ENCODE results near the gene DNAJC5G.
"Not testable (repeated sequence)": the region's sequence is repeated elsewhere in the genome, so short reads cannot be mapped to it uniquely, and the experiment has no call there.

The DNAJC5G gene

DNA sequence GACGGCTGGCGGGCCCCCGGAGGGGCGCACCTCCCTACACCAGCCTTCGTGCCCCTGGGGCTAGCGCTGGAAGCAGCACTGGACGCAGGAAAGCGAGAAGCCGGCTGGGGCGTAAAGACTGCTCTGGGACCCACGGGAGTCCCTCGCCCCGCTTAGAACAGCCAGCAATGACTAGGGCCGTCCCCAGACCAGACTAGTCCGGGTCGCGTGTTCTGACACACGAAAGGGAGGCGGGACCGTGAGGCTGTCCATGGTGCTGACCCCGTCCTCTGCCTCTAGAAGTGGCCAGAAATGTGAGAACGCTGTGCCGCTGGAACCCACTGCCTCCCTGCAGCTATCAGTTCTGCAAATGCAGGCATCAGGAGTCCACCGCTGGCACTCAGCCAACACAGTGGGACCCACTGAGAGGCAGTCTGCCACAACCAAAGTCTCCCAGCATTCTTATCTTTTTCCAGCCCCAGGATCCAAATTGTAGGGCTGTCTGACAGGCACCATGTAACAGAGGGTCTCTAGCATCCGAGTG, 33.2 kb downstream of the DNAJC5G start, which contains the start of gene UCN:
TSS of gene UCN (minus strand) at position 87 of the 523 bp plus-strand sequence. CDS start 550 bp downstream, outside the sequence.
- DNase-seq (ENCODE audit: low read depth, low spot score) = no peak

DNA sequence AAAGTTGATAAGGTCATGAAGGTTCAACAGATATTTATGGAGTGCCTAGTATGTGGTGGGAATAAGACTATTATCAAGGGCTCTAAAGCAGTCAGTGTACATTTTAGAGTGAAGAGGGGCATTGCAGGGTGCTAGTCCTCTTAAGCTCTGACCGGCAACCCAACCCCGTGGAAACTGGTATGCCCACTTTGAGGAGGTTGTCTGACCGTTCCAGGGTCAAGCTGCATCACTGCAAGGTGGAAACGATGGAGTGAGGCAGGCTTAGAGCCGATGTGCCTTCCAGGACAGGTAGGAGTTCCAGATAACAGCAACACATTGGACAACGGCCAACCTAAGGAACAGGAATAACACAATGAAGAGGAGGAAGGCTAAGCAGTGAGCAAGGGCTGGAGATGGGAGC, 34.4 kb downstream of the DNAJC5G start:
- DNase-seq (ENCODE audit: low read depth, low spot score) = no peak

DNA sequence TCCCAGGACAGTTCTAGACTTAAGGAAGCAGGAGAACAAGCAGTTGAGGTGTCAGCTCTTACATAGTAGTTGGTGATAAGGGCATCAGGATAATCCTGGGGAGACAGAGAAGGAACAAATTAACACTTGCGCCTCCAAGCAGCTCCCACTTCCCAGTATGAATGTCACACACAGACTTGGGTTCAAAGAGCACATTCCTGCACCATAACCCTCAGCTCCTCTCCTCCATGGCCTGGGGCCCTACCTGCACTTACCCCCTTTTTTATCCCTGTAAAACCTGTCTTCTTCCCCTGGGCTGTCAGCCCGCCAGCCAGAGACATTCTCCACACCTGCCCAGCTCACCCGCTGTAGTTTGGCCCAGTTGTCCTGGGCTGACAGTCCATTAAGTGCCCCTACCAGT, 36.9 kb downstream of the DNAJC5G start:
- no peak for DNase-seq (ENCODE audit: low read depth, low spot score)

DNA sequence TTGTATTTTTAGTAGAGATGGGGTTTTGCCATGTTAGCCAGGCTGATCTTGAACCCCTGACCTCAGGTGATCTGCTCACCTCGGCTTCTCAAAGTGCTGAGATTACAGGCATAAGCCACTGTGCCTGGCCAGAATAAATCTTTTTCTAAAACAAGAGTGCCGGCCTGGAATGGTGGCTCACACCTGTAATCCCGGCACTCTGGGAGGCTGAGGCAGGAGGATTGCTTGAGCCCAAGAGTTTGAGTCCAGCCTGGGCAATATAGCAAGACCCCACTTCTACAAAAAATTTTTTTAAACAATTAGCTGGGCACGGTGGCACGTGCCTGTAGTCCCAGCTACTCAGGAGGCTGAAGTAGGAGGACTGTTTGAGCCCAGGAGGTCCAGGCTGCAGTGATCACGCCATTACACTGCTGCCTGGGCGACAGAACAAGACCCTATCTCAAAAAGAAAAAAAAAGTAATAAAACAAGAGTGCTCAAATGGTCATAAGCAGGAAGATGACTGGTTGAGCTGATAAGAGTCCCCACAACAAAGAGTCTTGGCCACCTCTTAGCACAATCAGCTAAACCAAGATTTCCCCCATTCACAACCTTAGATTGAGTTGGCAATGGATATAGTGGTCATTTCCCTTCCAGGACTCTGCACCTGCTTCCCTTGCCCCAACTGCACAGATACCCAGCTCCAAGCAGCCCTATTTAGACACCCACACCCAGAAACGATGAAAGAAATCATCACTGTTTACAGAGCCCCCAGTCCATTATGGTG, 38.8 kb downstream of the DNAJC5G start:
- DNase-seq (ENCODE audit: low read depth, low spot score) = no peak

DNA sequence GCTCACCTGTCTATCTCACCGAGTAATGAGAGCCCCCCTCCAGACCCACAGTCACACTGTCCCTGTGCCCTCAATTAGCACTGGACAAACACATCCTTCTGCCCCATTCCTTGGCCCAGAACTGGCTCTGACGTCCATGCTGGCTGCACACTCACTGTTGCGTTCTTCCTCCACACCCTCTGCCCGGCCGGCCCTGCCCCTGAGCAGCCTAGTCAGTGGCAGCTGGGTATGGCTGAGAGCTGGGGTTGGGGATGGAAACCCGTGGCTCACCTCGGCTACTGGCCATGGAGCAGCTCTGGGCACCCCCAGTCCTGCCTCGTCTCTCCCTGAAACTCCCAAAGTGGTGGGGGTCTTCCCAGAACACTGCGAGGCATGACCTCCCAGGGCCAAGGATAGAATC, 39.5 kb downstream of the DNAJC5G start:
- DNase-seq (ENCODE audit: low read depth, low spot score) = no peak

DNA sequence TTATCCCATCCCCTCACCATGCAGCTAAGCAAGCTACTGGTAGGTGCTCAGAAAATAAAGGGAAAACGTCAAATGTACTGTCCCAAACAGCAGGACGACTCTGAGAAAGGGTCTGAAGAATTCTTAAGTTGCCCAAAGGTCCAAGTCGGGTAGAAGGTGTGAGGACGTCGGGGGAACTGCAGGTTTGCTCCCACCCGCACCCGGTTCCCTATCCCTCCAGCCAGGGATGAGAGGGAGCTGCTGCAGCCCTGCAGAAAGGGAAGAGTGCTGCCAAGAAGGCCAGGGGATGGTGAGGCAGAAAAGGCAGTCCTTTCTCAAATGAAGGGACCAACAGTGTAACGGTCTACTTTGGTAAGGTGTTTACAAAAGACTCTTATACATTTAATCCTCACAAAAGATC, 39.9 kb downstream of the DNAJC5G start:
- DNase-seq (ENCODE audit: low read depth, low spot score) = no peak

DNA sequence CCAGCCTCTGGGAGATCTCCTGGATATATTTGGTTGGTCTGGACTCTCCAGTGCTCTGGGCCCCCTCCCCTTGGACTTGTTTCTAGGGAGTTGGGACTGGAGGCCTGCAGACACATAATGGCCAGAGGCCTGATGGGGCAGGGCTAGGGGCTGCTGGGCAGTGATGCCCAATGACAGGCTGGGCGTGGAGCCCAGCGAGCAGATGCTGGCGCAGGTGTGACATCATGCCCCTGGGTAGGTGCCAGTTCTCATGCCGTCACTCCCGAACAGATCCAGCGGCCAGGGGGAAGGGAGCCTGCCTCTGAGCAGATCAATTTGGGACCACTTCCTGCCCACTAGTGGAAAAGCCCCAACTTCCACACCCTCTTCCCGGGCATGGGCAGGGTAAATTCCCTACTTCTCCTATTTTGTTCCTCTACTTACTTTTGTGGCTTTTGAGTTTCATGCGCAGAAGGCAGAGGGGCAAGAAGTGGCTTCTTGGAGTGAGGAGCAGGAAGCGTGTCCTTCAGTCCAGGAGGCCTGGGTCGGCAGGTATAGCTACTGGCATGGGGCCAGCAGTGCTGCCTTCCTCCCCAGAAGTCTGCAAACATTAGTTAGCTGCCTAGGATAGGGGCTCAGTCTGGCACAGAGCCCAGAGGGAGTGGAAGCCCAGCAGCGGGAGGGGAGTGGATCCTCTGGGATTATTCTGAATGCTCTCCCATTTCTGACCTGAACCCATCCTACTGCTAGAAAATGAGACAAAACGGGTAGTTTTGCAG, 41.6 kb downstream of the DNAJC5G start:
- no peak for DNase-seq (ENCODE audit: low read depth, low spot score)

DNA sequence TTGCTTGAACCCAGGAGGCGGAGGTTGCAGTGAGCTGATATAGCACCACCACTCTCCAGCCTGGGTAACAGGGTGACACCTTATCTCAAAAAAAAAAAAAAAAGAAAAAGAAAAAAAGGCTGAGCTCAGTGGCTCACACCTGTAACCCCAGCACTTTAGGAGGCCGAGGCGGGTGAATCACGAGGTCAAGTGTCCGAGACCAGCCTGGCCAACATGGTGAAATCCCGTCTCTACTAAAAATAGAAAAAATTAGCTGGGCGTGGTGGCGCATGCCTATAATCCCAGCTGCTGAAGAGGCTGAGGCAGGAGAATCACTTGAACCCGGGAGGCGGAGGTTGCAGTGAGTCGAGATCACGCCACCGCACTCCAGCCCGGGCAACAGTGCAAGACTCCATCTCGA, 44.6 kb downstream of the DNAJC5G start:
- DNase-seq (ENCODE audit: low read depth, low spot score) = not testable (repeated sequence)

DNA sequence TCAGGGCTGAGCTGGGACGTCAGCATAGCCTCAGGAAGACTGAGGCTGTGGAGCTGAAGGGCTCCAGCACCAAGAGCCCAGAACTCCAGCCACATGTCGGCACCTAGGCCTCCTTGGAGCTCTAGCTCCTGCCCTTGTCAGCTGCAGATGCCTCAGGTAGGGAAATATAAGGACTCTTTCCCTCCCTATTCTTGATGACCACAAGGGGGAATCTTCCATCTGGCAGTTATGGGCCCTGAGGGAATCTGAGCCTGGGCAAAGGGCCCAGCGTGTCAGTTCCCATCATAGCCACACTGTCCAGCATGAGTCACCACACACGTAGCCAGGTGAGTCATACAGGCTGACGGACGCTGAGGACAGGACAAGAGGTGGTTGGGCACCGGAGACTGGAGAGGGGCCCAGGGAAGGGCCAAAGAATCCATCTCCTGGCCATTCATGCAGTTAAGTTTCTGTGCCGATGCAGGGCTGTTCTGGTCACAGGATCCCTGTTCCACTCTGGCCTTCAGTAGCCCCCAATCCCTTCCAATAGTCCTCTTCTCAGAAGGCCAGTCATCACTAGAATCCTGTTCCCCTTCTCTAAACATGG, 45.8 kb downstream of the DNAJC5G start:
- DNase-seq (ENCODE audit: low read depth, low spot score) = peak; percentile 82

DNA sequence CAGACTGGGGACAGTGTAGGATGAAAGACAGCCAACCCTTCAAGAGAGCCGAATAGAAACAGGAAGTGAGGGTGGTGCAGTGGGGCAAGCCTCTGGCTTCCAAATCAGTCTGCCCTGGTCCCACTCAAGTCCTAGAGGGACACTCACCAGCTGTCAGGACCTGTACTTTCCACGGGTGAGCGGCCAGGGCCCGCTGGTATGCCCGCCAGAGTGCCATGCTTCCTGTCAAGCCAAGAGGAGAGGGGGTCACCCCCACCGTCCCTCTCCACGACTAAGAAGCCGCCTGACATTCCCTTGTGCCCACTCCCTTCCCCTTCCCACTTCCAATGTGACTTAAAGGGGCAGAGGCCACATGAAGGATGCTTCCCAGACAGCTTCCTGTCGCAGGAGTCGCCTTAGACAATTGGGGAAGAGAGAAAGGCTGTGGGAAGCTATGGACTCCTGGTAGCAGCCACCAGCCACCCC, 47.1 kb downstream of the DNAJC5G start:
- DNase-seq (ENCODE audit: low read depth, low spot score) = no peak

DNA sequence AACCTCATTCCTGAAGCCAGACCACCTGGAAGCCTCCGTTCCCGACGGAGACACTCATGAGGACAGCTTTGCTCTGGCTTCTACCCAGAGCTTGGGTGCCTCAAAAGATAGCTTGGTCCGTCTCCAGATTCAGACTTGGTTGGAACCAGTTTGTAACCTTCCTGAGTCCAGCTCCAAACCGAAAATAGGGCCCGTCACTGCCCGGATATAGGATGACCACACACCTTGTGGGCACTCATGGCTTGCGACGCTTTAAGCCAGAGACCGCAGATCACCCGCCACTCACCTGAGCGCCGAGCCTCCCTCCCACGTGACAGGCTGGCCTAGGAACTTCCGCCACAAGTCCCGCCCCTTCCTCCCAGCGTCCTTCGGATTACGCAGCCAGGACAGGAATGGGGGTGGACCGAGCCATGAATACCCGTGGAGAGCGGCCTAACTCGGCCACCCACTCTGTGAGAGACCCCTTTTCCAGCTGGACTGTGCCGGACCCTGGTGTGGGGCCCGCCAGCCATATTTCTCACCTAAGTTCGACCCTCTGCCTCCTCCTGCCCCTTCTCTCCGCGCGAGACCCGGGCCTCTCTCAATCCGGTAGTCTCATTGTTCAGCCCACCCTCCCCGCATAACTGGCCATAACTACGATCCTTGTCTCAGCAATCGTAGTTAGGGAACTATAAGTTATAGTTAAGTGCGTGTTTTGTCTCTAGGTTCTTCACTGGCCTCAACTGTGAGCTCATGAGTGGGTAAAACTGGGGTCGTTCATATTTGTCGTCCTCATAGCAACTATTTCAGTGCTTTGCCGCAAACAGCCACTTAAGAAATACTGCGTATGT, 47.7 kb downstream of the DNAJC5G start, which contains the start of gene MPV17:
TSS of gene MPV17 (minus strand) at position 332 of the 830 bp plus-strand sequence. CDS start 580 bp downstream, outside the sequence.
- peak; percentile 72 for DNase-seq (ENCODE audit: low read depth, low spot score)

DNA sequence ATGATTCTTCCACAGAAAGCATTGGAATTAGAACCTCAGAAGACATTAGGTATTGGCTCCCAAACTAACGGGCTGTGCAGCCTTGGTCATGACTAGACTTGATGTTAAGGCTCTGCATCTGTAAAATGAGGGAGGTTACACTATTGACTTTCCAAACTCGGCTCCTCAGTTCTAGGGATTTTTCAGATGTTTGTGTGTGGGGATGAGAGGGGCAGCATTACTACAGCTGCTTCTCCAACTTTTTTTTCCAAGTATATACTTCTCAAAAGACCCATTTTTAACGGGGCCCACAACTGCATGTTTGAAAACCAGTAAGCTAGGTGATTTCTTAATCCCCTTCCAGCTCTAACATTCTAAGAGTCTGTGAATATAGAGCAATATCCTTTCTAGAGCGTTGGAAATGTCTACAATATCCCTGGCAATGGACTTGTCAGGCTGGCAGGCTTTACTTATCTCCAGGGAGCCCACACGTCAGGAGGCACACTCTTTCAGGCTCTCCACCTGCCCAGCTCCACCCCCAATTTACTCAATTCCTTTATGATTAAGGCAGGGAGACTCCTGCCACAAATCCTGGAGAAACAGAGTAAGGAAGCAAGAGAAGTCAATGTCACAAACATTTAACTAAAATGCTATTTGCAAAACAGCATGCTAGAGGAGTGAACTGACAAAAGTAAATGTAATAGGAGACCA, 48.5 kb downstream of the DNAJC5G start:
- DNase-seq (ENCODE audit: low read depth, low spot score) = no peak

DNA sequence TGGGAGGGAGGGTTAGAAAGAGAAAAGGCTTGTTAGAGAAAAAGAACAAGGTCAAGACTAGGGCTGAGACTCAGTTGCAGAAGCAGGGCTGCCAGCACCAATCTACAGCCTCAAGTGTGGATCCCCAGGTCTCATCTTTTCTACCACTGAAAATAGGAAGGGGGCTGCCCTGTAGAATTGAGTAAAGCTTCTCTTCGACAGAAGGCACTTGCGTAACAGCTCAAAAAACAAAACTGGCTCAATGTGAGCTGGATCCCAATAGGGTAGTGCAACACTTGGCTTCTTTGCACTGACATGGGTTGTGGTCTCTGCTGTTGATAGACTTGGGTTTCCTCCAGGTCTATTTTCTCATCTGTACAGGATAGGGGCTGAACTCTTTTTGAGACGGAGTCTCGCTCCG, 49.5 kb downstream of the DNAJC5G start:
- no peak for DNase-seq (ENCODE audit: low read depth, low spot score)

Measured in smooth muscle cell of the brain vasculature (primary cell).